Gastroesophageal sphincter (tissue), 4 donors: ENCODE data around the gene CEP63. TPM values are rescaled to one million over a fixed set of nuclear protein-coding genes. Genes with fewer than 3 reads are reported as not detected.
A peak's percentile ranks its signal among the peaks of the same experiment; 100 is the strongest.

Experiments
- ATAC-seq: fragments of 150-250 bp; one replicate; pipeline ENCODE4 v1.9.1; 2016; ENCODE audit warnings: mild to moderate bottlenecking, moderate library complexity
- H3K27ac ChIP-seq, 4 donors: fragments of 200-600 bp; sonication (generic) in 3 of 4; 1 replicate in 3 of 4; 2 replicates in 1 of 4; pipeline ENCODE4 v1.5.1; 2016 to 2019
- H3K27me3 ChIP-seq: fragments of 200-600 bp; sonication (generic); one replicate; pipeline ENCODE4 v1.5.1; 2019
- H3K36me3 ChIP-seq, 2 donors: fragments of 200-600 bp; sonication (generic); one replicate each; pipeline ENCODE4 v1.5.1; 2019; ENCODE audit warnings: control low read depth in 1 of 2
- H3K4me1 ChIP-seq, 3 donors: fragments of 200-600 bp; sonication (generic); 1 replicate in 2 of 3; 2 replicates in 1 of 3; pipeline ENCODE4 v1.5.1; 2016 to 2019; ENCODE audit warnings: control low read depth in 2 of 3
- H3K4me3 ChIP-seq, 2 donors: fragments of 200-600 bp; sonication (generic); one replicate each; pipeline ENCODE4 v1.5.1; 2019; ENCODE audit warnings: mild to moderate bottlenecking in 1 of 2, moderate library complexity in 1 of 2
- H3K9me3 ChIP-seq, 3 donors: fragments of 200-600 bp; sonication (generic); one replicate each; pipeline ENCODE4 v1.5.1; 2017 to 2019; ENCODE audit warnings: control low read depth in 2 of 3
- EP300 ChIP-seq: sonication (generic); formaldehyde crosslinking; IDR thresholded peaks from one replicate; pipeline ENCODE4 v1.6.1; 2017; ENCODE audit warnings: antibody characterized with exemption, mild to moderate bottlenecking
- POLR2A ChIP-seq, 2 donors: fragments of 450-650 bp; IDR thresholded peaks; one replicate each; pipeline ENCODE4 v1.6.1; 2017; ENCODE audit warnings: antibody characterized with exemption in 2 of 2, mild to moderate bottlenecking in 2 of 2, moderate library complexity in 1 of 2
- POLR2AphosphoS5 ChIP-seq: sonication (generic); formaldehyde crosslinking; IDR thresholded peaks from one replicate; pipeline ENCODE4 v1.6.1; 2017; ENCODE audit warnings: antibody characterized with exemption
- WGBS, 2 donors: methylation state at CpG; one replicate each; pipeline ENCODE4 v1.1.5; 2018; ENCODE audit warnings: low coverage in 1 of 2; 5-methylcytosine and 5-hydroxymethylcytosine counted together
- total RNA-seq, 4 donors: library from RNA; depleted of rRNA; stranded (reverse); fragments of >200 nt; gene quantifications; one replicate each; pipeline ENCODE4 v1.1.0, GENCODE V29; 2016
- TF ChIP-seq, protein P1 (sequence below), 4 experiments: fragments of 200-600 bp in 2 of 4; fragments of 450-650 bp in 2 of 4; sonication (generic) in 1 of 4; IDR thresholded peaks; one replicate each; pipeline ENCODE4 v1.5.1; 2017 to 2019; ENCODE audit warnings: antibody characterized with exemption in 4 of 4, mild to moderate bottlenecking in 2 of 4, moderate library complexity in 2 of 4

Gene CEP63
- total RNA-seq, 4 donors from 2014 or later: 17.9 to 30.1 (median 25.9) TPM

DNA sequence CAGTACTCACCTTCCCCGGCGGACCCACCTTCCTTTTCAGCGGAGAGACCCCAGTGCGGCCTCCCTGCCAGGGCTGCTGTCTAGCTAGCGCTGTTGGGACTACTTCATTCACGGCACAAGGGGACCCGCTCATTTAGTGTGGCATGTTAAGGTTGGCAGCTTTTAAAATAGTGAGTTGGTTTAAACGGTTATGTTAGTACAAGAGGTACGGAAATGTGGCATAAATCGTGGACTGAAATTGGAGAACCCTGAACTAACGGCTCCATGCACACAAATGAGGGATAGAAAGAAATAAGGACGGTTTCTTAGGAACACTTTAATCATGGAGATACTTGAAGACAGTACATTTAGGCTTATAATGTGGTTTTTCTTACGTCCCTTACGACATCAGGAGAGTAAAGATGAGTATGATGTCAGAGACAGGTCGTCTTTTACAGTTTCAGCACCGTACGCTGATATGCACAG lies 752 bp downstream of the CEP63 start:
- H3K4me1 ChIP-seq: peaks cover 0 to 51% (median 9%) of the 10 kb centered on the region in 3 donors
- no peaks in the 10 kb centered on the region for H3K9me3 ChIP-seq
- WGBS, 2 donors: 2 to 4% methylated on average over 10 of the region's 17 CpGs
- no peaks in the 10 kb centered on the region for H3K27me3 ChIP-seq
- TF ChIP-seq EP300: no peak
- no peak for TF ChIP-seq POLR2AphosphoS5
- TF ChIP-seq, protein P1, sequence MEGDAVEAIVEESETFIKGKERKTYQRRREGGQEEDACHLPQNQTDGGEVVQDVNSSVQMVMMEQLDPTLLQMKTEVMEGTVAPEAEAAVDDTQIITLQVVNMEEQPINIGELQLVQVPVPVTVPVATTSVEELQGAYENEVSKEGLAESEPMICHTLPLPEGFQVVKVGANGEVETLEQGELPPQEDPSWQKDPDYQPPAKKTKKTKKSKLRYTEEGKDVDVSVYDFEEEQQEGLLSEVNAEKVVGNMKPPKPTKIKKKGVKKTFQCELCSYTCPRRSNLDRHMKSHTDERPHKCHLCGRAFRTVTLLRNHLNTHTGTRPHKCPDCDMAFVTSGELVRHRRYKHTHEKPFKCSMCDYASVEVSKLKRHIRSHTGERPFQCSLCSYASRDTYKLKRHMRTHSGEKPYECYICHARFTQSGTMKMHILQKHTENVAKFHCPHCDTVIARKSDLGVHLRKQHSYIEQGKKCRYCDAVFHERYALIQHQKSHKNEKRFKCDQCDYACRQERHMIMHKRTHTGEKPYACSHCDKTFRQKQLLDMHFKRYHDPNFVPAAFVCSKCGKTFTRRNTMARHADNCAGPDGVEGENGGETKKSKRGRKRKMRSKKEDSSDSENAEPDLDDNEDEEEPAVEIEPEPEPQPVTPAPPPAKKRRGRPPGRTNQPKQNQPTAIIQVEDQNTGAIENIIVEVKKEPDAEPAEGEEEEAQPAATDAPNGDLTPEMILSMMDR (IDR thresholded peaks at IDR 0.05): no peak
- no peak for TF ChIP-seq POLR2A (IDR thresholded peaks at IDR 0.05)
- peaks cover 0 to 13% of the 10 kb centered on the region in 2 donors for H3K36me3 ChIP-seq
- H3K4me3 ChIP-seq: peak overlapping the region; percentile 81 to 88
- ATAC-seq: peak; percentile 0
- H3K27ac ChIP-seq: peak overlapping the region; percentile 92 to 96 (median 94)

DNA sequence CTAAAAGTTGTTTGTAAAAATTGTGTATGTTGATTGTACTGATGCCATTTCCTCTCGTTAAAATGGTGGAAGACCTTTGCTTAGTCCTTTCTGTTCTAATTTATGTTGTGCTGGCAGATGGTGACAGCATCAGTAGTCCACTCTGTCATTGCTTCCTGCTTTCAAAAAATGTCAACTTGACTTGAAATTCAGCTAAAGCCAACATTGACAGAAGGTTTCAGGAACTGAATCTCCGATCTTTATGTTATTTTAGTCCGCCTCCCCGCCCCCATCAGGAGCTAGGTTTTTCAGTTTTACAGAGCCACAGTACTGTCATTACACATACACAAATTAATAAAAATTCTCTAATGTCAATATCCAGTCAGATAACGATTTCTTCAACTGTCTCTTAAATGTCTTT lies 1.5 kb downstream of the CEP63 start:
- peaks cover 0 to 48% (median 9%) of the 10 kb centered on the region in 3 donors for H3K4me1 ChIP-seq
- TF ChIP-seq, protein P1 (IDR thresholded peaks at IDR 0.05): no peak
- TF ChIP-seq POLR2AphosphoS5 (no peak), POLR2A (IDR thresholded peaks at IDR 0.05) (no peak), EP300 (no peak)
- H3K27me3 ChIP-seq: no peaks in the 10 kb centered on the region
- H3K4me3 ChIP-seq: peak overlapping the region in 1 of 2 donors; percentile 81
- ATAC-seq: no peak
- H3K36me3 ChIP-seq: peaks cover 0 to 5% of the 10 kb centered on the region in 2 donors
- H3K9me3 ChIP-seq: no peaks in the 10 kb centered on the region
- peak overlapping the region in 2 of 4 donors; percentile 92 to 96 for H3K27ac ChIP-seq
- 56 to 62% methylated on average over 5 of the region's 5 CpGs for WGBS, 2 donors

DNA sequence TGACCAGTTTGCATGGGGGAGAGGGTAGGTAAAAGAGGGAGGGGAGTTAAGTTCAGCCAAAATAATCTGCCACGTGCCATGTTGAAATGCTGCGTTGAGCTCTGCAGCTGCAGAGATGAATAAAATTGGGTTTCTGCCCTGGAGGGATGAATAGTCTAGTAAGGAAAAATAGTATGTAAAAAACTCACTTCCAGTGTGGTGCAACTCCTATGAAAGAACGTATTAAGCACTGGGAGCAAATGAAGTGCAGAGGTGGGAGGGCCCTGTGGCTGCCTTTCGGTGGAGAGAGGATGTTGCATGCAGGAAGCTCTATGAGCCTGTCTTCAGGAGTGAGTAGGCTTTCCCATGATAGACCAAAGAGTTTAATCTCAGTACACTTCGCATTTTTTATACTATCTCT lies 8.6 kb downstream of the CEP63 start:
- Histone ChIP-seq H3K9me3 (no peaks in the 10 kb centered on the region), H3K27me3 (no peaks in the 10 kb centered on the region), H3K4me3 (no peak overlapping the region), H3K27ac (no peak overlapping the region), H3K36me3 (peaks cover 0 to 25% of the 10 kb centered on the region in 2 donors), H3K4me1 (peaks cover 0 to 3% (median 0%) of the 10 kb centered on the region in 3 donors)
- TF ChIP-seq EP300 (no peak), POLR2A (IDR thresholded peaks at IDR 0.05) (no peak), POLR2AphosphoS5 (no peak)
- TF ChIP-seq, protein P1 (IDR thresholded peaks at IDR 0.05): no peak
- no peak for ATAC-seq
- WGBS, 2 donors: 78 to 80% methylated on average over 4 to 5 of the region's 5 CpGs

DNA sequence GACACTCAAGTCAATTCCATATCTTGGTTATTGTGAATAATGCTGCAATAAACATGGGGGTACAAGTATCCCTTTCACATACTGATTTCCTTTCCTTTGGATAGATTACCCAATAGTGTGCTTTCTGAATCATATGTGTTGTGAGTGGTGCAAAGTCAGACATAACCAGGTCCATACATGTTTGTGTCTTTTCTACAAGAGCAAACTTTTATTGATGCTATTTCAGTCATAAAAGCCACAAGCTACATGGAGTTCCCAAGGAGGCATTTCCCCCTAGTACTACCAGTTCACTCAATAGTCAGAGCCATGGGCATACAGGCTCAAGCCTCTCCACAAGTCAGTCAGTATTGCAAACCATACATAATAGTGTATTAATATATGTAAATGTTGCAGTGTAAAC lies 10.1 kb downstream of the CEP63 start:
- no peak for TF ChIP-seq POLR2AphosphoS5
- TF ChIP-seq, protein P1 (IDR thresholded peaks at IDR 0.05): no peak
- no peak for TF ChIP-seq EP300
- no peak for TF ChIP-seq POLR2A (IDR thresholded peaks at IDR 0.05)
- no peak for ATAC-seq
- Histone ChIP-seq H3K27ac (no peak overlapping the region), H3K36me3 (peaks cover 0 to 25% of the 10 kb centered on the region in 2 donors), H3K4me1 (no peaks in the 10 kb centered on the region), H3K27me3 (no peaks in the 10 kb centered on the region), H3K9me3 (no peaks in the 10 kb centered on the region), H3K4me3 (no peak overlapping the region)

DNA sequence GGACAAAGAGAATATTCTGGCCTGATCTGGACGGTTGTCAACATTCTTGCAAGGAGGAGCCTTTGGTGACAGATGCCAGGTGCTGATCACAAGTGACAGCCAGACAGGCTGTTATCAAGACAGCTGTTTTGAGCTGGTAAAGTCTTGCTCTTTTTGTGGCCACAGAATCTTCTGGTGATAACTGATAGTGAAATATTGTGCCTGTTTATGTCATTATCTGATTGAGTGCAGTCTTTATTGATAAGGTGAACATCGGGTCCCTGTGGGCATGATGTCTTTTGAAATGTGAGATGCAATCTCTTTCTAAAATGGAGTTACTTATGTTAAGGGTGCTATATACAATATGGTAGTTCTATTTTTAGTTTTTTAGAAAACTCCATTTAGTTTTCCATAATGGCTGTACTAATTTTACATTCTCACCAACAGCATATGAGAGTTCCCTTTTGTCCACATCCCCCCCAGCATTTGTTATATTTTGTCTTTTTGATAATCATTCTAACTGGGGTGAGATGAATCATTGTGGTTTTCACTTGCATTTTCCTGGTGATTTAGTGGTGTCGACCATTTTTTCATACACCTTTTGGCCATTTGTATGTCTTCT lies 10.7 kb downstream of the CEP63 start:
- Histone ChIP-seq H3K27me3 (no peaks in the 10 kb centered on the region), H3K4me1 (no peaks in the 10 kb centered on the region), H3K27ac (no peak overlapping the region), H3K36me3 (peaks cover 0 to 25% of the 10 kb centered on the region in 2 donors), H3K9me3 (no peaks in the 10 kb centered on the region), H3K4me3 (no peak overlapping the region)
- ATAC-seq: no peak
- WGBS, 2 donors: 75 to 76% methylated on average over 3 of the region's 3 CpGs
- TF ChIP-seq POLR2AphosphoS5 (no peak), POLR2A (IDR thresholded peaks at IDR 0.05) (no peak), EP300 (no peak)
- TF ChIP-seq, protein P1 (IDR thresholded peaks at IDR 0.05): no peak
